Amniotic stem cell (primary cell): Measurements from ENCODE around the gene THSD8.
"Not testable (repeated sequence)": the region's sequence is repeated elsewhere in the genome, so short reads cannot be mapped to it uniquely, and the experiment has no call there.

Source experiments
- DNase-seq: peaks from one replicate; lab custom pipeline; 2025; lab: John Stamatoyannopoulos, UW

Gene THSD8

DNA sequence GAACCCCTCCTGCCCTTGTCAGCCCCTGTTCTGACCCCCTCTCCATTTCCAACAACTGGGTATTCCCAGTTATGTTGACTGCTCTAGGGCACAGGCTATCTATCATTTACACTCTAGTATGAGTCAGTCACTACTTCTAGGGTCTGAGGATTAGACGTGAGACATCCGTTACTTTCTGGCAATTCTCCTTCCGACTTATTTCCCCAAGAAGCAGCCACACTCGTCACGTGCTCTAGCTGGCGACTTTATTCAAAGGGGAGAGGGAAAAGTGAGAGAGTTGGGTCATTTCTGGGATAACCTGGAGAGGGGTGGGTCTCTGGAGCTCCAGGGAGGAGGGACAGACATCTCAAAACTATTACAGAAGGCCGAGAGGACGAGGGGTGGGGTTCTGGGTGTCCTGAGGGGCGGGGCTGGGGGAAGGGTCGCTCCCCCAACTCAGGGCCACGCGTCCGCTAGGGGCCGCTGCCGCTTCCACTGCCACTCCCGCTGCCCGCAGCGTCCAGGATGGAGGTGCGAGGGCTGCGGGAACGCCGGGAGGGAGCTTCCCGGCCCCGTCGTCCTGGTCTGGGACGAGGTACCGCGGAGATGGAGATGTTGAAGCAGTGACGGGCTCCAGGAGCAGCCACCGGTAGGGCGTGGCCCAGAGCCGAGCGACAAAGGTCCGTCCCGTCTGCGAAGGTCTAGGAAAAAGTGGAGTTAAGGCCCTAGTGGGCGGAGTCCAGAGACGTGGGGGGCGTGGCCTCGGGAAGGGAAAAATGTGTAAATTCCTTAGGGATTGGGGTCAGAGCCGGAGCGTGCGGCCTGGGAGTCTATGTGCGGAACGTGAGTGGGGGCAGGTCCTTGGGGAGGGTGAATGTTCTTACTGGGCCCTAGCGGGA, 23.6 kb downstream of the THSD8 start:
- DNase-seq, result no peak

DNA sequence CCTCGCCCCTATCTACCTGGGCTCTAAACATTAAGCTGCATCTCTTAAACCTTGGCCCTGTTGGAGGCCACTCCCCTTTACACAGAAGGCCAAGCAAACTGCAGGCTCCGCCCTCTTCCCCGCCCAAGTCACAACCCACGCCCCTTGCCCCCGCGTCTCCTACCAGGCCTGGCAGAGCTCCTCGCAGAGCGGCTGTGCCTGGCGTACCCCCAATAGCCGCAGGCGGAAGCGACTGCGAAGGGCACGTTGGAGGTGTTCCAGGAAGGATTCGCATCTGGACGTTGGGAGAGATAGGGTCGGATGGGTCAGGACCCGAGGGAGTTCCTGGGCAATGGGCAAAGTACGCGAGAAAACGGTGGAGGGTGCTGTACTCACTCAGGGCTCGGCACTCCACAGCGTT, 26.6 kb downstream of the THSD8 start:
- DNase-seq, result no peak

DNA sequence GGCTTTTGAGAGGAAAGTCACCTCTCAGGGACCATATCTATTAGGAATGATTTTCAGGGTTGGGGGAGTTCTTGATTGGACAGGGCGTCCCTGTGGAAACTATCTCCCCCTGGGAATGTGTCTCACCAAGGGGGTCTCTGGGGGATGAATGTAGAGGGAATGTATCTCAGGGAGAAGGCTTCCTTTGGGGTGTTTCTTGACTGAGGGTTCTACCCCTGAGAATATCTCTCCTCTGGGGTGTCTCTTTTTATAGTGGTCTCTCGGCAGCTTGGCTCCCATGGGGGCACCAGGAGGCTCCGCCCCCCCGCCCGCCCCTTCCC, 31.5 kb downstream of the THSD8 start:
- DNase-seq, result no peak

DNA sequence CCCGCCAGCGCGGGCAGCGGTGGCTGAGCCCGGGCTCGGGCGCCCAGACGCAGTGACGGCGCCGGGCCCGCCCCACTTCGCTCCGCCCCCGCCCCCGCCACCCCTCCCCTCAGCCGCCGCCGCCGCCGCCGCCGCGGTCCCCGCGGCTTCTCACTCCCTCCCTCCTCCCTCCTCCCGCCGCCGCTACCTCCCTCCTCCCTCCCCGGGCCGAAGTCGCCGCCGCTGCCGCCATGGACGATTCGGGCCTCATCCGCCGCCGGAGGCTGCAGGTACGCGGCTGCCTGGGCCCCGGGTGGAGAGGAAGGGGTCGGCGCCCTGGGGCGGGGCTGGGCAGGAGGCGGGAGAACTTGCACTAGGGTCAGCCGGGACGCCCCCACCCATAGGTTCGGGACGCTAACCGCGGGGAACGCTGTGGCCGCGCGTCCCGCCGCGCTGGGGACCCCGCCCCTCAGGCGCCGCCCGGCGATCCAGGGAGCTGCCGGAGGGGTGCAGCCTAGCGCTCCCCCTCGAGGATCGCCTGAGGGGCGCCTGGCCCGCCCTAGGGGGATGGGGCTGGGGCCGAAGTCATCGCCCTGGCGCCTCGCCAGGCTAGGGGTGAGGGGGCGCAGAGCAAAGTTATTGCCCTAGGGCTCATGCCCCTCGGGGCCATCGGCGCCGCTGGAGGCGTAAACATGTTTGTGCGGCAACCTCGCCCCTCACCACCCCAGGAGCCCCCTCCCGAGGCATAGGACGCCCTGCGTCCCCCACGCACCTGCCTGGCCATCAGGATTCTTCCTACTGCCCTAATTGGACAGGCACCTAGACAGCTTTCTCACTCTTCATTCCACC, 32.1 kb downstream of the THSD8 start:
- DNase-seq, result no peak

DNA sequence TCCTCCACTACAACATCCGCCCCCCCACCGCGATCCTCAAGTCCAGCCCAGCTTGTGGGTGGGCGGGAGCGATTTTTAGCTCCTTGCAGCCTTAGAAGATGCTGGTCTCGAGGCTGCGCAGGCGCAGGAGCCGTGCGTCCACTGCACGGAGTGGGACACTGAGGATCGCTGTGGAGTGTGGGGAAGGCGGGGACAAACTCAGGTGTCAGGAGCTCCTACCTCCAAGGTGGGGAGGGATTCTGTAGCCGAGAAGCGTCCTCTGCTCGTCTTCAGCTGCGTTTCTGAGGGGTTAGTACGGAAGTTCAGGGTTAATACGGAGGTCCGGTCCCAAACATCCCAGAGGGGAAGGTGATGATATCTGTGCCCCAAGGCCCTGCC, 32.7 kb downstream of the THSD8 start, which contains the start of gene RTBDN:
RTBDN (minus strand) TSS at position 14 of the 378 bp plus-strand sequence. CDS start 4,600 bp downstream, outside the sequence.
- DNase-seq, result no peak

DNA sequence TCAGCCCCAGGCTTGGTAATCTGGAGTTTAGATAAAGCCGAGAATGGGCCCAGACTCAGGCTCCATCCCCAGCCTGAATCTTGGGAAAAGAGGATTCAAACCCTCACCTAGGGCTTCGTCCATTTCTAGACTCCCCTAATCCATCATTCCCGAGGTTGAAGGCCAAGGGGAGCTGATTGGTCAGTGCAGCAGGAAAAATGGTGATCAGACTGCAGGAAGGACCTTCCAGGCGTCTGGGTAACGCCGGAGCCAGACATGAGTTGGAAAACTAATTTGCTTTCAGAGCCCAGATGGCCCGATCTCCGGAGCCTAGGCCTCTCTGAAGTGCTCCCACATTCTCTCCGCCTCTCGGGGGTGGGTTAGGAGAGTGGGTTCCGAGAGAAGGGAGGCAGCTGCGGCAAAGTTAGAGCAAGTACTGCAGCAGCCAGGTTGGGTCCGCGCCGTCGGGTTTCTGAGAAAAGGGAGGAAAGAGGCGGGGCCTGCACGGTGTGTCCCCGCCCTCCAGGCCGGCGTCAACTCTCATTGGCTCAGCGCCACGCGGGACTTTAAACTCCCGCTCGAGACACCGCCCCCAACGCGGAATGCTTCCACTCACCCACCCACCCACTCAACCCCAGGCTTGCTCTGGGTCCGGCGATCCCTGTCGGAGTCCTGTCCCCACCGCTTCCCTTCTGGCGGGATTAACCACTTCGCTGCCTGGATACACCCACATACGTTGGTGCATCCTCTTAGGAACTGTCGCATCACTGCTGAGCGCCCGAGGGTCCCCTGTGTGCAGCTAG, 33.3 kb downstream of the THSD8 start:
- DNase-seq, result no peak

DNA sequence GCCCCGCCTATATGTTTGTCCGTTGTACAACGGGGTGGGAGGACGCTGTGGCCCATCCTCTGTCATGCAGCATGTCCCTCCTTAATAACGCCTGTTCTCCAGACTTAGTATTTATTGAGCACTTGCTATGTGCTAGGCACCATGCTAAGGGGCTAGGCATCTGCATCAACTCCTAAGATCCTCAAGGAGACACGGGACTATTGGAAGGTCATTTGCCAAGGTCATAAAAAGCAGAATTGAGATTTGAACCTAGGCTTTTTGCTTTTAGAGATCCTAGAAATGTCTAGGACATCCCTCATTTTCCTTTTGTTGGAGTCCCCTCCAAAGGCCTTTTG, 34.6 kb downstream of the THSD8 start:
- no peak for DNase-seq

DNA sequence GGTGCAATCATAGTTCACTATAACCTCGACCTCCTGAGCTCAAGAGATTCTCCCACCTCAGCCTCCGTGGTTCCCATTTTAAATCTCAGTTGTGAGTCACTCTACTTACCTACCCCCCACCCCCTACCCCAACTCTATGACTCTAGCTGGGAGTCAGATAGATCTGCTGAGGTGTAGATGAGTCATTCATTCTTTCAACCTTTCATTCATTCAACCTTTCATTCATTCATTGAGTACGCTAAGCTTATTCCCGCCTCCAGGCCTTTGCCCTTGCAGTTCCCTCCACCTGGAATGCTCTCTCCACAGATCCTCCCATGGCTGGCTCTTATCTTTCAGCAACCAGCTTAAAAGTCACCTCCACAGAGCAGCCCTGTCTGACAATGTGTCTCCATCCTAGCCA, 35.4 kb downstream of the THSD8 start:
- DNase-seq, result no peak

DNA sequence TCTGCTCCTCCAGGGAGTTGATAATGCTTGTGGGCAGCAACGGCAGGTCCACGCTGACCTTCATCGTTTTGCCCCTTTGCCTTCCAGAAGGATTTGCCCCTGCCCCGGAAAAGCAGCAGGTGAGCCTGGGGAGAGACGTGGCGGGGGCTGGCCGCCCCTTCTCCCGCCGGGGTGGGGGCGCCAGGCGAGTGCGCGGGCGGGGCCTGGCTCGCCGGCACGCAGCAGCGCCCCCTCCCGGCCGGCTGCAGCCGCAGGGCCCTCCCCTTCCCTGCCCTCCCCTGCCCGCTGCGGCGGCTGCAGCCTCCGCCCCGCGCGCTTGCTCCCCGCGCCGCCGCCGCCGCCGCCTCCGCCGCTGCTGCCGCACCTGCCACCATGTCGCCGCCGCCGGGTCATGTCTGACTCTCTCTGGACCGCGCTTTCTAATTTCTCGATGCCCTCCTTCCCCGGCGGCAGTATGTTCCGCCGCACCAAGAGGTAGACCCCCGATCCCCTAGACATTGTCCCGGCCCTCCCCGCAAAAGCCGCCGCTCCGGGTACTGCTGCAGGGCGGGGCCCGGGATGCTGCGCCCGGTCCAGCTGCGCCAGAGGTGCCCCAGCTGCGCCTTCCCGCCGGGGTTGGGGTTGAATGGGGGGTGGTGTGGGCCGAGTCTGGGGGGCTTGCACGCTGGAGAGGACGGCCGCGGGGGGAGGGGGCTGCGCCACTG, 36.5 kb downstream of the THSD8 start, which contains the start of gene MAST1:
MAST1 (plus strand) TSS at position 334 of the 704 bp plus-strand sequence; CDS start at position 392, 58 bp downstream.
- DNase-seq, result no peak

DNA sequence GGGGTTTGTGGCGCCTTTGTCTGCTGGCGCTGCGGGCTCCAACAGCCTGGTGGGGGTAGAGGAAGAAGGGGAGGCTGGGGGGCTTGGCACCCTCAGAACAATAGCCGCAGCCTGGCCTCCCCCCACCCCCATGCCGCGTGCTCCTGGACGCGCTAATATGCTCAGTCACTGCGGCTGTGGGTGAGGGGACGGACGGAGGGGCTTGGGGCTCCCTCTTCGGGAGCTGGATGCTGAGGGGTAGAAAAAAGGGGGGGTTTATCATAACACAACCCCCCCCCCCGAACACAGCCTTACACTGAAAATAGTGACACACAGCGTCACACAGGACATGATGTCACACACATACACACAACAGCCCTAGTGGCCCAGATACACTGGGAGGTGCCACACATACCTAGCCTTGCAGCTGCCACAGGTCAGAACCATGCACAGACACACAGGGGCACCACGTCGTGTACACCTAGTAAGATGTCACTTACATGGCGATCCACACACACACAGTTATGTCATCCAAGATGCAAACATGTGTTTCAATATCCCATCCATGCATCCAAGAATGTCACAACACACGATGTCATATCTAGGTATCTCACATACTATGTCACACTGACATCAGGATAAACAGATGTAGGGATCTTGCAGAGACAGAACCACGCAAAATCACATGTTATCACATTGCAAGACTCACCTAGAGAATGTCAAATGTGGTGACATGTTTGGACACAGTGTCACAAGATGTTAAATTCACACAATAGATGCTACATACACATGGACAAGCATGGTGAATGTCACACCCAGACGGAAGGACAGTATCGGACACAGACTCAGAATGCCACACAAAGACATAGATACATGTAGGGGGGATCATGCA, 37.3 kb downstream of the THSD8 start:
- no peak for DNase-seq

DNA sequence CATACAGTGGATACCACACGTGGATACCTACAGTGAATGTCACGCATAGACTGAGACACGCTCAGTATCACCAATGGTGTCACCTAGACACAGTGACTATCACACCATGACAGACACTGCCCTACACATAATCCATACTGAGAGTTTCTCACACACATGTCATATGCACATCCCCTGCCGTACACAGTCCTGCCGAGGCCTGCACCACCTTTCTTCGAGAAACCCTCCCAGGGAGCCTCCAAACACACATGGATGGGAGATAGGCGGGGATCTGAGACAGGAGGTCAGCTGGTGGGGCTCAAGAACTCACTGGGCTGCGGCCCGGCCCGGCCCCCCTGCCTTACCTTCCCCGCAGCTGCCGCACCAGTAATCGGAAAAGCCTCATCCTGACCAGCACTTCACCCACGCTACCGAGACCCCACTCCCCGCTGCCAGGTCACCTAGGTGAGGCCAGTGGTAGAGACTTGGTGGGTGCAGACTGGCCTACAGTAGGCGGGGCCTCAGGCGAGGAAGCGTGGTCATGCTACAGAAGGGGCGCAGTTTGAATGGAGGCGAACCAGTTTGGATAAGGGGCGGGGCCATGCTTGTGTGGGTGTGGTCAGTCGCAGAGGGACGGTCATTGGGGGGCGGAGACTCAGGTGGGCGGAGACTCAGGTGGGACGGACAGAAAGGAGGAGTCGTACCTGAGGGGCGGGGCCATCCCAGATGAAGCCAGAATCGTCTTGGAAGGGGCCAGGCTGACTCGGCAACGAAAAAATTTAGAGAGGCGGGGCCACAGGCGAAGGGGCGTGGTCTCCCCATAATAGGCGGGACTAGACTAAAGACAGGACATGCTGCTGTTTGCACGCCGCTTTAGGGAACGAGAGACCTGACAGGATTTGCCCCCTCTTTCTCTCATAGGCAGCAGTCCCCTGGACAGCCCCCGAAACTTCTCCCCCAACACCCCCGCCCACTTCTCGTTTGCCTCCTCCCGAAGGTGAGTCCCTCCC, 38.5 kb downstream of the THSD8 start:
- DNase-seq, result peak; percentile 15

DNA sequence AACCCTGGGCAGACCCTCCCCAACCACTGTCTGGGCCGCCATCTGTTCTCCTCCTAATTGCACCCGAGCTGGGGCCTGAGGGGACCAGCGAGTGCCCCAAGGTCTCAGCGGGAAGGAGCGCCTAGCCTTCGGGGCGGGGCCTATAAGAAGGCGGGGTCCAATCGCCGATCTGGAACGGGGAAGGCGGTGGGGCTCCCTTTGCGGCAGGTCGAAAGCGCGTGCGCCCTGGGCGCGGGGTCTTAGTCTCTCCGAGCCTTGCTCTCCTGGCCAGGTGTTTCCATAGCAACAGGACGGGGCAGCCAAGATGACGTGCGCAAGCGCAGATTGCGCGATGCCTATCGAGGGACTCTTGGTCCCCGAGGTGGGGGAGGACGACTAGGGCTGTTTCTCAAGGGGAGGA, 39.2 kb downstream of the THSD8 start:
- DNase-seq, result no peak

DNA sequence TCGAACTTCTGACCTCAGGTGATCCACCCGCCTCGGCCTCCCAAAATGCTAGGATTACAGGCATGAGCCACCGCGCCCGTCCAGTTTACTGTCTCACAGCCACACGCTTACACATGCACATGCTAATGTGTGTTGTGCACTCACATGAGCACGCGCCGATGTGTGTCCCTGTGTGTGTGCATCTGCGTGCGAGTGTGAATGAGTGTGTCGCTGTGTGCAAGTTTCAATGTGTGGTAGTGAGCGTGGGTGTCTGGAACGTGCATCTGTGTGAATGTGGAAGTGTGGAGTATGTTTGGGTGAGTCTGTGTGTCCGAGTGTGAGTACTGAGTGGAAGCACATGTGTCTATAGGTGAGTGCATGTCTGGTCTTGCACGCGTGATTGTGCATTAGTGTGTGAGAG, 40.6 kb downstream of the THSD8 start:
- no peak for DNase-seq

DNA sequence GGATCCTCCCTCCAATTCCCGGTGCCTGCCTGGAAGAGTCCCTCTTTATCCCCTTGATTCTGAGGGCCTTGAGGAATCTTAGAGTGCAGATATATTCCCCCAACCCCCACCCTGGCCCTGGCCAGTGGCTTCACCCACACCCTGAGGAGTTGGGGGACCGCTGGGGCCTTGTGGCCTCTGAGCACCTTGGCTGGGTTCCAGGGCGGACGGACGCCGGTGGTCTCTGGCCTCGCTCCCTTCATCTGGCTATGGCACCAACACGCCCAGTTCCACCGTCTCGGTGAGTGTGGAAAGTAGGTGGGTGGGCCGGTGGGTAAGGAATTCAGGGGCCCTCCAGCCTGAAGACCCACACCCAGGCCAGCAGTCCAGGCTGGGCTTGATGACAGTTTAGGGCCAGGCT, 41.5 kb downstream of the THSD8 start:
- DNase-seq, result no peak

DNA sequence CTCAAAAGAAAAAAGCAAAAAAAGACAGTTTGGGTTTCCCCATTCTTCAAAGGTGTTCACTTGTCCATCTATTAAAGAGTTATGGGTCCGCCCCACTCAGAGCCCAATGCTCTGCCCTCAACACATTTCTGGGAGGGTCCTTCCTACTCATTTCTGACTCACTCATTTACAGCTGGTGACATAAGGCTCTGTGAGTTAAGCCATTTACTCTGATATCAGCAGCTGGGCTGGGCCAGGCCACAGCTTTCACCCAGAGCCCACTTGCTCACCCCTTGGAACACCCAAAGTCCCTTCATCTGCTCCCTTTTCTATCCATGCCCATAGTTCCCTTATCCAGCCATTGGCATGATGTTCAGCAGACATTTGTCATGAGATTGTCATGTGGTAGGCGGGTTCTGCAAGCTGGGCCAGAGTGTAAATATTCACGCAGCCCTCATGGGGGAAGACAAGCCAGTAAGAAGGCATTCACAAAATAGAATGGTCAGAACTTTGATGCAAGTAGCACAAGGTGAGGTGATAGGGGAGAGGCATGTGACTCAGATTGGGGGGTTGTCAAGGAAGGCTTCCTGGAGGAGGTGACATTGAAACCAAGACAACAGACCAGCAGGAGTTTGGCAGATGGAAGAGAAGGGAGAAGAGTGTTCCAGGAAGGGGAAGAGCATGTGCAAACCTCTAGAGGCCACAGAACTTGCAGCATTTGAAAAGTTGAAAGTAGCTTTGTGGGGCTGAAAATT, 42.3 kb downstream of the THSD8 start:
- DNase-seq, result no peak

DNA sequence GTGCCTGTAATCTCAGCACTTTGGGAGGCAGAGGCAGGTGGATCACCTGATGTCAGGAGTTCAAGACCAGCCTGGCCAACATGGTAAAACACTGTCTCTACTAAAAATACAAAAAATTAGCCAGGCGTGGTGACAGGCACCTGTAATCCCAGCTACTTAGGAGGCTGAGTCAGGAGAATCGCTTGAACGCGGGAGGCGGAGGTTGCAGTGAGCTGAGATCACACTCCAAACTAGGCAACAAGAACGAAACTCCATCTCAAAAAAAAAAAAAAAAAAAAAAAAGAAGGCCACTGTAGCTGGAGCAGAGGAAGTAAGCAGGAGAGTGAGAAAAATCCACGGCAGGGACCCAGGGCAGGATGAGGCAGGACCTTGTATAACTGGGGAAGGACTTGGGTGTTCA, 44.7 kb downstream of the THSD8 start:
- not testable (repeated sequence) for DNase-seq

DNA sequence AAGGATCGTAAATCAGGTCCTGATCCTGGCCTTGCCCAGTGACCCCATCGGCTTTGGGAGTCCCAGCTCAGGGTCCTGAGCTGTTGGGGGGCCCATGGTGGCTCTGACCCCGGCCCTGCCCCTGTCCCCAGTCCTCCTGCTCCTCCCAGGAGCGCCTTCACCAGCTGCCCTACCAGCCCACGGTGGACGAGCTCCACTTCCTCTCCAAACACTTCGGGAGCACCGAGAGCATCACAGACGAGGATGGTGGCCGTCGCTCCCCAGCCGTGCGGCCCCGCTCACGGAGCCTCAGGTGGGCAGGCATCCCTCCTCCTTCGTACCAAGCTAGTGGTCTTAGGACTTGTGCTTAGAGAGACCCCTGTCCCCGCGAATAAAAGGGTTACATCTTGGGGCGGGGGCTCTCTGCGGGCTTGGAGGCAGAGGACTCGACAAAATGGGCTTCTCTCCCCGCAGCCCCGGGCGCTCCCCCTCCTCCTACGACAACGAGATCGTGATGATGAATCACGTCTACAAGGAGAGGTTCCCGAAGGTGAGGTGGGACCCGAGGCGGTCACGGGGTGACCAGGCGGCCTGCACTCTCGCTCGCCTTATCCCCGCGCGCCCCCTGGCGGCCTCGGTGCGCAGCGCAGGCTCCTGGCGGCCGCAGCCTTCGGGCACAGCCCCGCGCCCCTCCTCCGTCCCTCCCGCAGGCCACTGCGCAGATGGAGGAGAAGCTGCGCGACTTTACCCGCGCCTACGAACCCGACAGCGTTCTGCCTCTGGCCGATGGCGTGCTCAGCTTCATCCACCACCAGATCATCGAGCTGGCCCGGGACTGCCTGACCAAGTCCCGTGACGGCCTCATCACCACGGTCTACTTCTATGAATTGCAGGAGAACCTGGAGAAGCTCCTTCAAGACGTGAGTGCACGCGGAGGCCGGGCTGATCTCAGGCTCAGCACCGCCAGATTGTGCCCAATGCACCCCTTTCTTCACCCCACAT, 45.6 kb downstream of the THSD8 start:
- peak; percentile 58 for DNase-seq
